HG02642 (cell line): ENCODE data around the gene SHISA5.

ENCODE experiments used
- ATAC-seq: cut with Tn5 transposase; IDR thresholded peaks from one replicate; pipeline ENCODE4 v1.9.1; 2021; ENCODE audit warnings: mild to moderate bottlenecking; ENCODE audit not compliant: unreplicated experiment, poor library complexity

SHISA5 gene

DNA sequence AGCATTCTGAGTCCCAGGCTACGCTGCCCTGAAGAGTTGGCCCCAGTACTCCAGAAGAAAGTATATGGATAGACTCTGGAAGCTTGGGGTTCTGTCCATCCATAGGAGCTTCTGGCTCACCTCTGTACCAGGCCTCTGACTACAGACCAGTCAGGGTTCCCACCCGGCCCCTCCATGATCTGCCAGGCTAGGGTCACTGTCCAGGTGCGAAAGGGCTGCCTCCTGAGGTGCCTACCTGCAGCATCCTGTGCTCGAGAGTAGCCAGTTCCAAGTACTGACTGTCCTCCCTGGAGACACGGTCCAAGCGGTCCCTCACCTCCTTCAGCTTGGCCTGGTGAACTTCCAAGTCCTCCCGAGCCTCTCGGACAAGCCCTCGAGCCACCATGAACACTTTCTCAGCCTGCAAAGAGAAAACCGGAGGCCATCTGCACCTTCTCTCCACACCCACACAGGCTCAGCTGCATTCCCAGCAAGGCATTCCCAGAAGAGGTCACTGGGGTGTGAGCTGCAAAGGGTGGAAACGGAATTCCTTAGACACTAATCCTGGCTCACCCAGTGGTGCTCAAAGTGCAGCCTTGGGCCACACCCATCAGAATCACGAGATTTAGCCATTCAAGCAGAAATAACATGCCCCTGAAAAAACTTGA lies 70.4 kb downstream of the SHISA5 start:
- ATAC-seq: no peak

GRCh38 chr3:48432411-48433371 lies 71.3 kb downstream of the SHISA5 start:
- ATAC-seq: no peak

DNA sequence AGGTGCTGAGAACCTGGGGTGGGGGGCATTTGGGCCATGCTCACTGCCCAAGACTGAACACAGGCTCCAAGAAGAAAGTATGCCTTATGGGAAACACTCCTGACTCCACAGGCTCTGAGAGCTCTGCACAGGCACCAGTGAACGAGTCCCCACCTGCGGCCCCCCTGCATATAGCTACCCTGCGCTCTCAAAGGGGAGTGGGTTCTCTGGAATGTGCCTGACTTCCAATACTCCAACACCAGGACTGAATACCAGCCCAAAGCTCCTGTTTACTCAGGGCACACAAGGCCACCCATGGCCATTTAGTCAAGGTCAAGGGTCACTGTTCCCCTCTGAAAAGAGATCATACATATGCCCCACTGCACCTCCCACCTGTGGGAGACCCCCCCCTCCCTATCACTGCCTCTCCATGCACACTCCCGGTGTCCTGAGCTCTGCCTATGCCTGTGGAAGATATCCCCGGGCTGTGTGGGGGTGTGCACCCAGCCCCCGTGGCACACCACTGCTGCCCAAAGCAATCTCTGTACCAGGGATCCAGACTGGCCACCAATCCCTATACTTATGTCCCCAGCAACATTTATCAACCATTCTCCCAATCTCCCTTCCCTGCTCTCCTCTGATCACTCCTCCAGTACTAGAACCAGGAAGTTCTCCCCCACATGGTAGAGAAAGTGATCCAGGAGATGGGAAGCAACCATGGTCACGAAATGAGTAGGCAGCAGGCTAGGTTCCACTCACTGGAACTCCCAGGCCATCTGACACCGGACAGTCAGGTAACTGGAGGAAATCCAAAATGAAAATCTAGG lies 72.5 kb downstream of the SHISA5 start:
- ATAC-seq: no peak

GRCh38 chr3:48430708-48431101 lies 73.3 kb downstream of the SHISA5 start:
- no peak for ATAC-seq

- peak; percentile 12 for ATAC-seq
Measured at GRCh38 chr3:48429960-48430707, 73.8 kb downstream of the SHISA5 start, which contains the start of gene PLXNB1. PLXNB1 (minus strand) TSS chr3:48430086; CDS start chr3:48424611, 5,475 bp downstream.

DNA sequence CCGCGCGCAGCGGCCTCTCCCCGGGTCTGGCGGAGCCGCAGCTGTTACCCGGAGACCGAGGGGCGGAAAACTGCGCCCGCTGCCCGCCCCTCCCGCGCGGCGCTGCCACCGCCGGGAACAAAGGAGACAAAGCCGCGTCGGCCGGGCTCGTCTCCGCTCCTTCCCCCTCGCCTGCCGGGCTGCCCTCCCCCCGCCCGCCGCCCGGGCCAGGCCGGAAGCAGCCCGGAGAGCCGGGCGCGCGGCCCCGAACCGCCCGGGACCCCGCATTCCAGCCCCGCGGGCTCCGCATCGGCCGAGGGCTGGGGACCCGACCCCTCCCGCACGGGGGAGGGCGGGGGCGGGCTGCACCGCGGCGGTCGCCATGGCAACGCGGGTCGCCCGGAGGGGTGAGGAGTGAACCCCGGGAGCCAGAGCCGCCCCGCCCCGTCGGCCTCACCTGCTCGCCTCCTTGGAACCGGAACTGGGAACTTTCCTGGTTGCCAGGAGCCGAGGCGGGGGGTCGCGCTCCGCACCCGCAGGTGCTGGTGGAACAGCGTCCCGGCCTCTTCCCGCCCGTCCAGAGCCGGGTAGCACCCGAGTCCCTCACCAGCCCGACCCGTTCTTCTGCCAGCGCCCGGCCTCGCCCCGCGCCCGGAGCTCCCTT lies 74.5 kb downstream of the SHISA5 start:
- peak; percentile 51 for ATAC-seq

GRCh38 chr3:48428572-48429316 lies 75.2 kb downstream of the SHISA5 start:
- ATAC-seq: peak; percentile 32

DNA sequence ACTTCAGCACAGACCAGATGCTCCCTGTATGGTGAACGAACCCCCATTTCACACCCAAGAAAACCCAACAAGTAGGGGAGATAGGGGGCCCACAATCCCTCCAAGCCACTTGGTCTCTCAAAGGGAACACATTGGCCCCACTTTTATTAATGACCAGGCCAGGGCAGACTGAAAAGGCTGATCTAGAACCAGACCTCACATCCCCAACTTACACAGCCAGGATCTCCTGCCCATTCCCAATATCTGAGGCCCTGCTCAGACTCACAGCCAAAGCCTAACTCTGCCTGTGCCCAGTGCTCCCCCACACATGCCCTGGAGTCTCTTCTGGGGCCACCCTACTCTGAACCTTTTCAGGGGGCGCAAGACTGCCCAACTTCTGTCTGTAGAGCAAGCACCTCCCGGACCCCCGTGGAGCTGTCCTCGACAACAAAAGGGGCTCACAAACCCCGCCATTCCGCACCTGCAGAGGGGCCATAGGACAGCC lies 75.8 kb downstream of the SHISA5 start:
- ATAC-seq: no peak

DNA sequence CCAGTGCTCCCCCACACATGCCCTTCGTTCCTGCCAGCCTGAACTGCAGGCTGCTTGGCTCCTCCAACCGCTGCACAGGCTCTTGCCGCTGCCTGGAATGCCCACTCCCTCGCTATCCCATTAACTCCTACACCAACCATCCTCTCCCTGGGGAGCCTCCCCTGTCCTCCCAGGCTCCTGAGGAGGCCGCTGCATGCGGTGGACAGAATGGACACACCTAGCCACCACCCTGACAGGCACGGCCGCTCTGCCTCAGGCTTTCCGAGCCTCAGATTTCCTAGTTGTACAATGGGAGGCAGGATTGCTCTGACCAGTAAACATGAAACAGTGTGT lies 76.4 kb downstream of the SHISA5 start:
- no peak for ATAC-seq

GRCh38 chr3:48426944-48427629 lies 76.9 kb downstream of the SHISA5 start:
- no peak for ATAC-seq

DNA sequence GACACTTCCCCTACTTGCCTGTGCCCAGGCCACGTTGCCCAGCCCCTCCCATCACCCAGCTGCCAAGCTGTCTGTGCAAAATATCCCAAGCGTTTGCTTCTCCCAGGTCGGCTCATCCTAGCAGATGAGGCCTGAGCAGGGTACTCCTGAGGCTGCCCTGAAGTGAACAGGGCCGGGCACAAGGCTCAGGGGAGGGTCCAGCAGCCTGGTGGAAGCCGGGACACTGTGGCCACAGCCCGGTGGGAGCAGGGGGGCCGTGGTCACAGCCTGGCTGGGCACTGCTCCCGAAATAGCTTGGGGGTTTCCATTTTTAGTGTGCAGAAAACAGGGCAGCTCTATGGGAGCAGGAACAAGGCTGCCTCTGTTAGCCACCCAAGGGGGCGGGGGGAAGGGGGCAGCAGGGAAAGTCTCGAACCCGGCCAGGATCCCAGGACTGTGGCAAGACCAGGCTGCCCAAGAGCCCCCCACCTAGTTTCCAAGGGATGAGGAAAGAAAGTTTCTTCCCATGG lies 77.5 kb downstream of the SHISA5 start:
- no peak for ATAC-seq

DNA sequence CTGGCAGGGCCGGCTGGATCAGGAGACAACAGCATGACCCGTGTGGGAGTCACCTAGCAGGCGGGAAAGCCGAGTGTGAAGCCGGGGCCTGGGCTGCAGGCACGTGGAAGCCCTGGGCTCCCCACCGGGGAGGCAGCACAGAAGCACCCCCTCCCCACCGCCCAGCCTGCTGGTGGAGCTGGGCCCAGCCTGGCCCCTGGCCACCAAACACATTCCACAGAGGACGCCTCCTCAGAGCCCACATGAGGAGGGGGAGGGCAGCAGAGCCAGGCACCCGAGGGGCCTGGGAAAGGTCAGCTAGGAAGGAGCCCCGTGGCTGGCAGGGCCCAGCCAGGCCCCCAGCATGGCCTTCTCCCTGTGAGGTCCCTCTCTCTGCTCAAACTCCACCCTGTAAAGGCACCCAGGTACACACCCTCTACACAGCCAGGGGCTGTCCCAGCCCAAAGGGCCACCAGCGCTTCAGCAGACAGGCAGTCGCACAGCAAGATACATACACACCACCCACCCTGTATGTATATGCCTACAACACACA lies 78.6 kb downstream of the SHISA5 start:
- no peak for ATAC-seq

DNA sequence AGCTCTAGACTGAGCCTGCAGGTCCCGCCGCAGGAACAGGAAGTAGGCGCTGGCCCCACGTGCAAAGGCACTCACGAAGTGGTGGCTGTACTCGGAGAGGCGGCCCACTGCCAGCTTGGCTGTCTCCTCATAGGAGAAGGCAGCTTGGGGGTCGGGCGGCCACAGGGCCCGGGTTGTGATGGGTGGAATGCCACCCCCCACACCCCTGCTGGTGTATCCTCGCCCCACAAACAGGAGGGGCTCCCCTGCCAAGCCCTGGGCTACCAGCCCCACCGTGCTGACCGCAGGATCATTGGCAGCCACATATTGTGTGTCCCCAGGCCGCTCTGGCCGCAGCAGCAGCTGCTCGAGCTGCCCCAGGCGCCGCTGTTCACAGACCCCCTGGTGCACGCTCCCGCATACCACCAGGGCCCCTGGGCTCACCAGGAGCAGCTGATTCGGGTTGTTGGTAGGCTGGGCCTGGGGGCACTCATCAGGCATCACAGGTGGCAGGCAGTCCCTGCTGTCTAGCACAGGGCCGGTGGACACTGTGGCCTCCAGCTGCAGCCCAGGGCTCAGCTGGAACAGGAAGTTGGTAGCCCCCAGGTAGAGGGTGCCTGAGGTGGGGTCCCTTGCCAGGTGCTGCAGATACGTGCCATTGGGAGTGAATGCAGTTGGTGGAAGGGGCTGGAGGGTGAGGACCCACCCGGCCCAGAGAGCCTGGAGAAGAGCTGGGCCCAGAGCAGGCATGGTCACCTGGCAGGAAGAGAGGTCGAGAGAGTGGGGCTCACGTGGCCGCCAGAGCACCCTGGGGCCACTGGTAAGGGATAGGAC lies 79.9 kb downstream of the SHISA5 start:
- ATAC-seq: no peak

- no peak for ATAC-seq
Measured at GRCh38 chr3:48423241-48423882, 80.6 kb downstream of the SHISA5 start.

- no peak for ATAC-seq
Measured at GRCh38 chr3:48422681-48423080, 81.3 kb downstream of the SHISA5 start.

DNA sequence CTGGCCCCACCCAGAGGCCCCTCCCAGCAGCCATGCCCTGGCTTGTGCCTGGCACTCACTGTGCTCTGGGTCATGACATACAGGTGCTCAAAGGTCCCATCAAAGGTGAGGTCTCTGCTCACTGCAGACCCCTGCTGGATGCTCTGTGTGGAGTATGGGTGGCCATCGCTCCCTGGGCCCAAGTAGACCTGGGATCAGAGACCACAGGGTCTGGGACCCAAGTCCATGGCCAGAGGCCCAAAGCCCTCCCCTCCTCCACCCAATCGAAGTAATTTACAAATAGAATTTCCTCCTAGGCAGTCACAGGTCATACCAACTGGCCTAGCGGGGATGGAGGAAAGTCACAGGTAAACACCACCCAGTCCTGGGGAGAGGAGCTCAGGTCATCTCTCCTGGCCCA lies 81.7 kb downstream of the SHISA5 start:
- ATAC-seq: no peak
